Right ventricle myocardium inferior (tissue), 1 donor: Measurements from ENCODE around the gene NEGR1. TPM values are rescaled to one million over a fixed set of nuclear protein-coding genes. Genes with fewer than 3 reads are reported as not detected.

ENCODE experiments used
- ATAC-seq: fragments of 200-7000 bp; cut with Tn5 transposase; one replicate; pipeline ENCODE4 v1.9.1; 2020; ENCODE audit warnings: mild to moderate bottlenecking, moderate library complexity
- DNase-seq: peaks from one replicate; pipeline ENCODE4 v3.0.0; 2021; ENCODE audit errors: missing footprints
- intact Hi-C: fragments of 100-400 bp; cut with DNase I; formaldehyde crosslinking; loops from one replicate; pipeline ENCODE4 v1.11.0; 2022
- total RNA-seq: library from RNA; stranded (reverse); fragmentation: NEBNext Ultra II Directional; extraction: Animal tissue kit (Norgen Biotek cat#: 25700); gene quantifications from one replicate; pipeline ENCODE4 v1.2.1, GENCODE V29; 2021
- donor health status: DM: no; HTN: yes; CAD: no; lungs with severe emphysema.

Gene NEGR1
- total RNA-seq, 1 donor from 2014 or later: 15.2 TPM

GRCh38 chr1:71526824-71527223 is 755.5 kb downstream of the NEGR1 start:
- intact Hi-C loops: loop anchor here (10.0 kb wide), 1 partner anchor 442 kb away; the partner anchor contains the start of gene ZRANB2
- DNase-seq (no peak), ATAC-seq (no peak)

GRCh38 chr1:71522721-71523120 is 759.6 kb downstream of the NEGR1 start:
- DNase-seq (no peak), ATAC-seq (no peak)
- intact Hi-C loops: loop anchor here (5.0 to 10.0 kb wide), 2 partner anchors 325 to 438 kb away; partner anchors contain the start of gene ZRANB2

- intact Hi-C loops: loop anchor here (5.0 to 10.0 kb wide), 2 partner anchors 324 to 437 kb away; partner anchors contain the start of gene ZRANB2
- DNase-seq (no peak), ATAC-seq (no peak)
These were observed 760.6 kb downstream of the NEGR1 start for GRCh38 chr1:71521655-71522264.

- intact Hi-C loops: no loop called here
- ATAC-seq (no peak), DNase-seq (no peak)
These were observed 770.8 kb downstream of the NEGR1 start for GRCh38 chr1:71511505-71511904.

- DNase-seq (no peak), ATAC-seq (no peak)
- intact Hi-C loops: no loop called here
These were observed 771.6 kb downstream of the NEGR1 start for GRCh38 chr1:71510725-71511124.

GRCh38 chr1:71509051-71509595 is 773.2 kb downstream of the NEGR1 start:
- DNase-seq (no peak), ATAC-seq (no peak)
- intact Hi-C loops: no loop called here

- ATAC-seq (no peak), DNase-seq (no peak)
- intact Hi-C loops: no loop called here
These were observed 780.3 kb downstream of the NEGR1 start for GRCh38 chr1:71502006-71502405.

GRCh38 chr1:71498542-71498941 is 783.8 kb downstream of the NEGR1 start:
- intact Hi-C loops: no loop called here
- no peak for ATAC-seq
- DNase-seq: no peak

GRCh38 chr1:71494163-71494562 is 788.2 kb downstream of the NEGR1 start:
- no peak for DNase-seq
- ATAC-seq: no peak
- intact Hi-C loops: no loop called here

- ATAC-seq (no peak), DNase-seq (no peak)
- intact Hi-C loops: no loop called here
These were observed 789.9 kb downstream of the NEGR1 start for GRCh38 chr1:71492298-71493041.

GRCh38 chr1:71490432-71490831 is 791.9 kb downstream of the NEGR1 start:
- intact Hi-C loops: no loop called here
- ATAC-seq (no peak), DNase-seq (no peak)

GRCh38 chr1:71488555-71489252 is 793.6 kb downstream of the NEGR1 start:
- ATAC-seq: no peak
- no peak for DNase-seq
- intact Hi-C loops: no loop called here

- DNase-seq: no peak
- intact Hi-C loops: no loop called here
- ATAC-seq: no peak
These were observed 809.0 kb downstream of the NEGR1 start for GRCh38 chr1:71473331-71473730.

- intact Hi-C loops: no loop called here
- DNase-seq (no peak), ATAC-seq (no peak)
These were observed 817.2 kb downstream of the NEGR1 start for GRCh38 chr1:71465093-71465492.

GRCh38 chr1:71464016-71464415 is 818.3 kb downstream of the NEGR1 start:
- DNase-seq (no peak), ATAC-seq (no peak)
- intact Hi-C loops: no loop called here

- intact Hi-C loops: no loop called here
- DNase-seq (no peak), ATAC-seq (peak; percentile 57)
These were observed 819.2 kb downstream of the NEGR1 start for GRCh38 chr1:71463144-71463543.

- intact Hi-C loops: no loop called here
- ATAC-seq (no peak), DNase-seq (no peak)
These were observed 820.1 kb downstream of the NEGR1 start for GRCh38 chr1:71462247-71462646.

- DNase-seq (no peak), ATAC-seq (no peak)
- intact Hi-C loops: no loop called here
These were observed 820.9 kb downstream of the NEGR1 start for GRCh38 chr1:71461416-71461815.

GRCh38 chr1:71448444-71448843 is 833.9 kb downstream of the NEGR1 start:
- intact Hi-C loops: no loop called here
- ATAC-seq: no peak

GRCh38 chr1:71438626-71439025 is 843.7 kb downstream of the NEGR1 start:
- no peak for ATAC-seq
- DNase-seq: no peak
- intact Hi-C loops: no loop called here

More at GRCh38 chr1:71448444-71448843, 833.9 kb downstream of the NEGR1 start:
- DNase-seq: no peak
